Upper lobe of left lung (tissue), 4 donors: ENCODE data around the gene EI24.

Experiments
- EP300 ChIP-seq, 4 donors: sonication (generic); formaldehyde crosslinking; IDR thresholded peaks; one replicate each; pipeline ENCODE4 v1.5.1; 2017; ENCODE audit warnings: antibody characterized with exemption in 4 of 4, control low read depth in 2 of 4
- POLR2A ChIP-seq, 4 donors: fragments of 450-650 bp; IDR thresholded peaks; one replicate each; pipeline ENCODE4 v1.5.1; 2016 to 2017; ENCODE audit warnings: antibody characterized with exemption in 4 of 4, mild to moderate bottlenecking in 2 of 4
- POLR2AphosphoS5 ChIP-seq, 2 donors: sonication (generic); formaldehyde crosslinking; IDR thresholded peaks; one replicate each; pipeline ENCODE4 v1.5.1; 2017; ENCODE audit warnings: antibody characterized with exemption in 2 of 2
- TF ChIP-seq, protein P1 (sequence below), 6 experiments: fragments of 450-650 bp in 4 of 6; fragments of 200-600 bp in 2 of 6; sonication (generic) in 2 of 6; IDR thresholded peaks; one replicate each; pipeline ENCODE4 v1.5.1; 2016 to 2019; ENCODE audit warnings: antibody characterized with exemption in 6 of 6

DNA sequence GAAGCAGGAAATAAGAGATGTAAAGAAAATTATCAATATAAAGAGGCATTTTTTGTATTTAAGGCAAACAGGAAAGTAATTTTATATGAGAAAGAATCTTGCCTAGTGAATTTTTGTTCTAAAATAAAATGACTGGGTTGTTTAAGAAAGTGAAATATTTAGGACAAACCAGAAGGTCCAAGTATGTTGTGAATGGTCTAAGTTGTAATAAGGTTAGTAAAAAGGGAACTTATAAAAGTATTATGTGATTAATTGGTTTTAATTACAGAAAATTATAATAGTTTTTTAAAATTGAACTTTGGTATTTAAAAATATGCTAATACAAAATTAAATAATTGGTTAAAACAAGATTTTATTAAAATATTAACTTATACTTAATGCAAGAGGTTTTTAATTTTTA, 26.6 kb upstream of the EI24 start:
- TF ChIP-seq, protein P1, sequence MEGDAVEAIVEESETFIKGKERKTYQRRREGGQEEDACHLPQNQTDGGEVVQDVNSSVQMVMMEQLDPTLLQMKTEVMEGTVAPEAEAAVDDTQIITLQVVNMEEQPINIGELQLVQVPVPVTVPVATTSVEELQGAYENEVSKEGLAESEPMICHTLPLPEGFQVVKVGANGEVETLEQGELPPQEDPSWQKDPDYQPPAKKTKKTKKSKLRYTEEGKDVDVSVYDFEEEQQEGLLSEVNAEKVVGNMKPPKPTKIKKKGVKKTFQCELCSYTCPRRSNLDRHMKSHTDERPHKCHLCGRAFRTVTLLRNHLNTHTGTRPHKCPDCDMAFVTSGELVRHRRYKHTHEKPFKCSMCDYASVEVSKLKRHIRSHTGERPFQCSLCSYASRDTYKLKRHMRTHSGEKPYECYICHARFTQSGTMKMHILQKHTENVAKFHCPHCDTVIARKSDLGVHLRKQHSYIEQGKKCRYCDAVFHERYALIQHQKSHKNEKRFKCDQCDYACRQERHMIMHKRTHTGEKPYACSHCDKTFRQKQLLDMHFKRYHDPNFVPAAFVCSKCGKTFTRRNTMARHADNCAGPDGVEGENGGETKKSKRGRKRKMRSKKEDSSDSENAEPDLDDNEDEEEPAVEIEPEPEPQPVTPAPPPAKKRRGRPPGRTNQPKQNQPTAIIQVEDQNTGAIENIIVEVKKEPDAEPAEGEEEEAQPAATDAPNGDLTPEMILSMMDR (IDR thresholded peaks at IDR 0.05): no peak
- TF ChIP-seq POLR2AphosphoS5 (IDR thresholded peaks at IDR 0.05): no peak
- no peak for TF ChIP-seq POLR2A (IDR thresholded peaks at IDR 0.05)
- TF ChIP-seq EP300 (IDR thresholded peaks at IDR 0.05): no peak
